ENCODE data around the gene SCN4A. TPM values are rescaled to one million over a fixed set of nuclear protein-coding genes. Genes with fewer than 3 reads are reported as not detected.

SCN4A gene
- total and polyA plus RNA-seq, 2 of the 13 experiments (the other 11 are each of a cell fraction or from before 2014, with no cell fraction given) = 0.02 to 0.03 TPM

DNA sequence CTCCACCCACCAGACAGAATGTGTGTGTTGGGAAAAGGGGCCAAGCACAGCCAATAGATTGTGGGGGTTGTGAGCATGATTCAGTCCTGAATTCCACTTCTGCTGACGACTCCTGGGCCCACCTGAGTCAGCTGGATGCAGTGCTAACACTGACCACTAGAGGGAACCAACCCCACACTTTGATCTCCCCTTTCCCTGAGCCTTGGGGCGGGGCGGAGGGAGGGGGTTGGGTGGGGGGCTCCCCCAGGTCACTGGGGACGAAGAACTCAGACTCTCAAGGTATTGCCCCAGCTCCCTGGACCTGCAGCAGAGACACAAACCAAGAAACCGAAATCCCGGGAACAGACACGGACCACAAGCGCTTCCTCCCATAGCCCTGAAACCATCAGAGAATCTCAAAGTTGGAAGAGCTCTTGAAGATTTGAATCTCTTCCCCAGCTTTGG, 61.0 kb downstream of the SCN4A start (continued):
- no peak for TF ChIP-seq ZBTB34 (CRISPR knock-in tag; IDR thresholded peaks at IDR 0.05)
- no peak for TF ChIP-seq ZNF619 (CRISPR knock-in tag; IDR thresholded peaks at IDR 0.05)
- no peak for TF ChIP-seq SP140L (CRISPR knock-in tag; IDR thresholded peaks at IDR 0.05; ENCODE audit: borderline replicate concordance)
- TF ChIP-seq, protein P1, sequence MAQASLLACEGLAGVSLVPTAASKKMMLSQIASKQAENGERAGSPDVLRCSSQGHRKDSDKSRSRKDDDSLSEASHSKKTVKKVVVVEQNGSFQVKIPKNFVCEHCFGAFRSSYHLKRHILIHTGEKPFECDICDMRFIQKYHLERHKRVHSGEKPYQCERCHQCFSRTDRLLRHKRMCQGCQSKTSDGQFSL (CRISPR knock-in tag; IDR thresholded peaks at IDR 0.05) = no peak

GRCh38 chr17:63911041-63911635, 61.6 kb downstream of the SCN4A start, which contains the start of gene CSHL1:
CSHL1 (minus strand) TSS chr17:63911258; CDS start chr17:63911196, 62 bp downstream.
- DNase-seq (ENCODE audit: low spot score) (no peak), FAIRE-seq (no peak), ATAC-seq (no peak)
- Histone ChIP-seq H3K79me2 (ENCODE audit: insufficient read depth, low read length) (no peaks in the 10 kb centered on the region), H2AFZ (ENCODE audit: low read length) (no peak within 1 kb of the TSS), H3K4me1 (ENCODE audit: insufficient read depth, low read length) (peaks cover 10% of the 10 kb centered on the region), H3K36me3 (replicated peaks in 1 of 2; ENCODE audit: control insufficient read depth in 1 of 2, insufficient read depth in 2 of 2, low read length in 2 of 2) (no peaks in the 10 kb centered on the region), H3K9me3 (ENCODE audit: low read length) (no peaks in the 10 kb centered on the region), H4K20me1 (ENCODE audit: insufficient read depth, low read length) (no peaks in the 10 kb centered on the region), H3K27me3 (ENCODE audit: control insufficient read depth in 1 of 2, insufficient read depth in 2 of 2, low read length in 2 of 2) (peaks cover 4 to 47% of the 10 kb centered on the region in 2 experiments; a peak in 4 of 5 replicates), H3K4me3 (replicated peaks in 1 of 3; ENCODE audit: insufficient read depth in 1 of 3, low read depth in 2 of 3, low read length in 3 of 3) (no peak within 1 kb of the TSS), H3K4me2 (ENCODE audit: low read depth, low read length) (peak within 1 kb of the TSS; percentile 14; the same call in 1 of the 2 replicates), H3K27ac (ENCODE audit: extremely low read length, insufficient read depth, low read length) (no peak within 1 kb of the TSS), H3K9ac (ENCODE audit: insufficient read depth, low read depth, low read length) (no peak within 1 kb of the TSS)
- POLR2A ChIA-PET = interaction anchor here (1.7 kb wide), 1 partner anchor 137 kb away, joined by 5 read pairs; the partner anchor contains the start of genes CCDC47 and DDX42
- no peak for TF ChIP-seq KDM2A (CRISPR knock-in tag; IDR thresholded peaks at IDR 0.05; ENCODE audit: borderline replicate concordance, low read depth)
- TF ChIP-seq ZNF549 (CRISPR knock-in tag; IDR thresholded peaks at IDR 0.05) = no peak
- no peak for TF ChIP-seq ZNF674 (CRISPR knock-in tag; IDR thresholded peaks at IDR 0.05; ENCODE audit: low read depth)
- TF ChIP-seq ZNF530 (CRISPR knock-in tag; IDR thresholded peaks at IDR 0.05; ENCODE audit: low read depth) = no peak
- 40% methylated on average over 15 of the region's 15 CpGs for WGBS (ENCODE audit: low lambda C conversion rate)
- in situ Hi-C loops (cut with HindIII; ENCODE audit: extremely low pct_ligation_motif_present, low pct_unique_long_range_greater_than_20kb) = loop anchor here (5.0 kb wide), 1 partner anchor 36 kb away; no protein-coding TSS in a partner anchor
- CTCF ChIA-PET (ENCODE audit: low intra/inter-chr PET ratio, low total read pairs) = interaction anchor here (1.1 to 2.2 kb wide), 4 partner anchors 35 to 115 kb away, joined by 6 to 10 read pairs (median 8); no protein-coding TSS in a partner anchor
- intact Hi-C loops (cut with micrococcal nuclease; ENCODE audit: unreplicated experiment) = loop anchor here (10.0 kb wide), 1 partner anchor 224 kb away; the partner anchor contains the start of gene ERN1
- no TSS peak for BruUV-seq (replicated peaks)

Measured in HepG2 (cell line).